Measurements from ENCODE around the gene PTGFRN.

DNA sequence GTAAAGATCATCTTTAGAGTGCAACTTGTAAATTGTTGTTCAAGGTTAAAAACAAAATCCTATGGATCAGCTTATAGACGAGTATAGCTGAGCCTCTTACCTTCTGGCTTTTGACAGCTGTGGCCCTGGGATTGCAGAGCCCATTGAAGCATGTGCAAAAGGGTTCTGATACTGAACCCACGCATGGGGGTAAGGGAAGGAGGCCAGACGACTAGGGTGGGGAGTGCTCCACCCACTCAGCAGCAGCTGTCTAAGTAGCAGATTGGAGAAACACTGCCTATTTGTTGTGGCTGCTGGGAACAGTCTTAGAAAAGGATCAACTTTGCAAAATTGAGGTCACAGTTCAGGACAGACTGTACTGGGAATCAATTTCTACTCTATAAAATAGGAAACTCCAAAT, 107.9 kb downstream of the PTGFRN start:
- TF ChIP-seq EP300 (IDR thresholded peaks at IDR 0.05; ENCODE audit: low read length) (no peak), SIN3A (IDR thresholded peaks at IDR 0.05; ENCODE audit: borderline replicate concordance in 2 of 2, control insufficient read depth in 1 of 2, low read depth in 2 of 2, low read length in 2 of 2) (no peak), SP1 (CRISPR knock-in tag; IDR thresholded peaks at IDR 0.05) (no peak)
- TF ChIP-seq, protein P1, sequence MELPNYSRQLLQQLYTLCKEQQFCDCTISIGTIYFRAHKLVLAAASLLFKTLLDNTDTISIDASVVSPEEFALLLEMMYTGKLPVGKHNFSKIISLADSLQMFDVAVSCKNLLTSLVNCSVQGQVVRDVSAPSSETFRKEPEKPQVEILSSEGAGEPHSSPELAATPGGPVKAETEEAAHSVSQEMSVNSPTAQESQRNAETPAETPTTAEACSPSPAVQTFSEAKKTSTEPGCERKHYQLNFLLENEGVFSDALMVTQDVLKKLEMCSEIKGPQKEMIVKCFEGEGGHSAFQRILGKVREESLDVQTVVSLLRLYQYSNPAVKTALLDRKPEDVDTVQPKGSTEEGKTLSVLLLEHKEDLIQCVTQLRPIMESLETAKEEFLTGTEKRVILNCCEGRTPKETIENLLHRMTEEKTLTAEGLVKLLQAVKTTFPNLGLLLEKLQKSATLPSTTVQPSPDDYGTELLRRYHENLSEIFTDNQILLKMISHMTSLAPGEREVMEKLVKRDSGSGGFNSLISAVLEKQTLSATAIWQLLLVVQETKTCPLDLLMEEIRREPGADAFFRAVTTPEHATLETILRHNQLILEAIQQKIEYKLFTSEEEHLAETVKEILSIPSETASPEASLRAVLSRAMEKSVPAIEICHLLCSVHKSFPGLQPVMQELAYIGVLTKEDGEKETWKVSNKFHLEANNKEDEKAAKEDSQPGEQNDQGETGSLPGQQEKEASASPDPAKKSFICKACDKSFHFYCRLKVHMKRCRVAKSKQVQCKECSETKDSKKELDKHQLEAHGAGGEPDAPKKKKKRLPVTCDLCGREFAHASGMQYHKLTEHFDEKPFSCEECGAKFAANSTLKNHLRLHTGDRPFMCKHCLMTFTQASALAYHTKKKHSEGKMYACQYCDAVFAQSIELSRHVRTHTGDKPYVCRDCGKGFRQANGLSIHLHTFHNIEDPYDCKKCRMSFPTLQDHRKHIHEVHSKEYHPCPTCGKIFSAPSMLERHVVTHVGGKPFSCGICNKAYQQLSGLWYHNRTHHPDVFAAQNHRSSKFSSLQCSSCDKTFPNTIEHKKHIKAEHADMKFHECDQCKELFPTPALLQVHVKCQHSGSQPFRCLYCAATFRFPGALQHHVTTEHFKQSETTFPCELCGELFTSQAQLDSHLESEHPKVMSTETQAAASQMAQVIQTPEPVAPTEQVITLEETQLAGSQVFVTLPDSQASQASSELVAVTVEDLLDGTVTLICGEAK (IDR thresholded peaks at IDR 0.05), result no peak
- TF ChIP-seq, protein P1 (CRISPR knock-in tag; IDR thresholded peaks at IDR 0.05), result no peak
- TF ChIP-seq, protein P2, sequence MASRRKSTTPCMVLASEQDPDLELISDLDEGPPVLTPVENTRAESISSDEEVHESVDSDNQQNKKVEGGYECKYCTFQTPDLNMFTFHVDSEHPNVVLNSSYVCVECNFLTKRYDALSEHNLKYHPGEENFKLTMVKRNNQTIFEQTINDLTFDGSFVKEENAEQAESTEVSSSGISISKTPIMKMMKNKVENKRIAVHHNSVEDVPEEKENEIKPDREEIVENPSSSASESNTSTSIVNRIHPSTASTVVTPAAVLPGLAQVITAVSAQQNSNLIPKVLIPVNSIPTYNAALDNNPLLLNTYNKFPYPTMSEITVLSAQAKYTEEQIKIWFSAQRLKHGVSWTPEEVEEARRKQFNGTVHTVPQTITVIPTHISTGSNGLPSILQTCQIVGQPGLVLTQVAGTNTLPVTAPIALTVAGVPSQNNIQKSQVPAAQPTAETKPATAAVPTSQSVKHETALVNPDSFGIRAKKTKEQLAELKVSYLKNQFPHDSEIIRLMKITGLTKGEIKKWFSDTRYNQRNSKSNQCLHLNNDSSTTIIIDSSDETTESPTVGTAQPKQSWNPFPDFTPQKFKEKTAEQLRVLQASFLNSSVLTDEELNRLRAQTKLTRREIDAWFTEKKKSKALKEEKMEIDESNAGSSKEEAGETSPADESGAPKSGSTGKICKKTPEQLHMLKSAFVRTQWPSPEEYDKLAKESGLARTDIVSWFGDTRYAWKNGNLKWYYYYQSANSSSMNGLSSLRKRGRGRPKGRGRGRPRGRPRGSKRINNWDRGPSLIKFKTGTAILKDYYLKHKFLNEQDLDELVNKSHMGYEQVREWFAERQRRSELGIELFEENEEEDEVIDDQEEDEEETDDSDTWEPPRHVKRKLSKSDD (conservative IDR thresholded peaks at IDR 0.05; ENCODE audit: low read length), result no peak
